Lung (tissue), 12 donors: ENCODE results near the gene RACGAP1. TPM values are rescaled to one million over a fixed set of nuclear protein-coding genes. Genes with fewer than 3 reads are reported as not detected.

Experiments
- ATAC-seq: fragments of 200-7000 bp; cut with Tn5 transposase; one replicate; pipeline ENCODE4 v1.9.1; 2020; ENCODE audit warnings: moderate number of reproducible peaks; ENCODE audit not compliant: insufficient read depth, low FRiP score
- DNase-seq, 3 donors: peaks; one replicate each; pipeline ENCODE4 v3.0.0-alpha.2; 2013 to 2017
- H3K27ac ChIP-seq, 2 donors: one replicate each; pipeline ENCODE4 v1.5.1; 2013; ENCODE audit warnings: mild to moderate bottlenecking in 2 of 2, moderate library complexity in 2 of 2, control low read depth in 1 of 2, inconsistent platforms in 1 of 2, low read depth in 1 of 2, low read length in 1 of 2
- H3K27me3 ChIP-seq, 3 donors: one replicate each; pipeline ENCODE4 v1.5.1; 2013; ENCODE audit warnings: low read length in 2 of 3; ENCODE audit not compliant: control insufficient read depth in 3 of 3, insufficient read depth in 3 of 3
- H3K36me3 ChIP-seq, 4 donors: one replicate each; pipeline ENCODE4 v1.5.1; 2013; ENCODE audit warnings: low read length in 4 of 4, mild to moderate bottlenecking in 1 of 4, moderate library complexity in 1 of 4; ENCODE audit not compliant: control insufficient read depth in 4 of 4, insufficient read depth in 4 of 4
- H3K4me1 ChIP-seq, 5 donors: one replicate each; pipeline ENCODE4 v1.5.1; 2013; ENCODE audit warnings: low read length in 5 of 5, mild to moderate bottlenecking in 2 of 5, moderate library complexity in 1 of 5; ENCODE audit not compliant: control insufficient read depth in 5 of 5, insufficient read depth in 5 of 5
- H3K4me3 ChIP-seq: one replicate; pipeline ENCODE4 v1.5.1; 2013; ENCODE audit warnings: mild to moderate bottlenecking, control low read depth, moderate library complexity
- H3K9ac ChIP-seq, 2 donors: one replicate each; pipeline ENCODE4 v1.5.1; 2013; ENCODE audit warnings: low read length in 2 of 2, control low read depth in 1 of 2; ENCODE audit not compliant: insufficient read depth in 1 of 2
- H3K9me3 ChIP-seq, 4 donors: one replicate each; pipeline ENCODE4 v1.5.1; 2013; ENCODE audit warnings: low read length in 3 of 4, mild to moderate bottlenecking in 1 of 4, moderate library complexity in 1 of 4; ENCODE audit not compliant: control insufficient read depth in 4 of 4, insufficient read depth in 3 of 4
- WGBS, 2 donors: extraction: QIAGEN DNeasy Blood & Tissue Kit; methylation state at CpG; one replicate each; pipeline ENCODE4 v1.1.7; 2013; 5-methylcytosine and 5-hydroxymethylcytosine counted together
- polyA plus RNA-seq, 2 donors: library from polyadenylated mRNA; stranded (reverse); fragments of 200-250 nt; gene quantifications; one replicate each; pipeline ENCODE4 v1.2.1, GENCODE V29; 2013
- total RNA-seq, 2 donors: library from RNA; depleted of rRNA in 1 of 2; stranded (reverse); fragments of >200 nt in 1 of 2; gene quantifications; one replicate each; pipeline ENCODE4 v1.2.1, GENCODE V29; 2014 to 2021
- TF ChIP-seq, protein P1 (sequence below): IDR thresholded peaks from 2 replicates; pipeline ENCODE4 v1.5.1; 2012; ENCODE audit warnings: mild to moderate bottlenecking; ENCODE audit errors: control extremely low read depth, extremely low read depth
- donor health status: control.
- donor health status: control.
- donor health status: Bipolar disorder and iron deficiency.
- donor health status: healthy.
- donor health status: DM: yes; HTN: yes; CAD: no.

Gene RACGAP1
- total and polyA plus RNA-seq, 4 donors = 3.8 to 26.8 (median 10.2) TPM

DNA sequence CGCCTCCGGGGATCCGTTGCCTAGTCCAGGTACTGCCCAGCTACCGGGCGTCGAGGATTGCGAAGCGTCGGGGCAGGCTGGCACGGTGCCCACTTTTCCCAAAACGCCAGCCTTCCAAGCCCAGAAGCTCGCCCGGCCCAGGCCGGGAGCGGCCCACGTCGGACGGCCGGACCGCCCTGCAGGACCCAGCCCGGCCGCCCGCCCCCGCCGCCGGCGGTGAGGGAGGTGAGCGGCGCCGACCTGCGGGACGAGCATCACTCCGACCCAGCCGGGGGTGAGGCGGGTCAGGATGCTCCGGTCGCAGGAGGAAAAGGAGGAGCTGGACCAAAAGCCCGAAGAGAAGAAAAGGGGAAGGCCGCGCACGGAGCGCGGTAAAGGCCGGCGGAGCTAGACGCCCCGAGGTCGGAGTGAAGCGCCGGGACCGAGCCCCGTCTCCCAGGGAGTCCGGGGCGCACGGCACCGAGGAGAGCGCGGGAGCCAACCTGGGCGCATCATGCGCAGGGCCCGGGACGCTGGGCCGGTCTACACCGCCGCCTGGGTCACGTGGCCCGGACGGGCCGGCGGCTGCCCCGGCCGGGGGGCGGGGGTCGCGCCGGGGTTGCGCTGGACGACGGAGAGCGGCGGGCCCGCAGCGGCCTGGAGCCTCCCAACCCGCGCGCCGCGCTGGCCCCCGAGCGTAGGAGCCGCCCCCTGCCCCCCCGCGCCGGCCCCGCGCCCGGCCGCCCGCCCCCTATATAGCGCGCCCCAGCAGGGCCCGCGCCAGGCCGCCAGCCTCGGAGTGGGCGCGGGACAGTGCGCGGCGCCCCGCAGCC lies 64.0 kb downstream of the RACGAP1 start, which contains the start of gene AQP5:
AQP5 (plus strand) TSS at position 762 of the 812 bp plus-strand sequence. CDS start 146 bp downstream, outside the sequence.
- no peak for DNase-seq
- Histone ChIP-seq H3K9me3 (peaks cover 0 to 2% (median 0%) of the 10 kb centered on the region in 4 donors), H3K36me3 (no peaks in the 10 kb centered on the region), H3K27ac (peak within 1 kb of the TSS in 1 of 2 donors; percentile 23), H3K4me1 (peaks cover 0 to 17% (median 5%) of the 10 kb centered on the region in 5 donors), H3K27me3 (peaks cover 0 to 34% (median 26%) of the 10 kb centered on the region in 3 donors), H3K9ac (no peak within 1 kb of the TSS), H3K4me3 (no peak within 1 kb of the TSS)
- WGBS, 2 donors = 4 to 6% methylated on average over 48 to 111 of the region's 111 CpGs
- TF ChIP-seq, protein P1, sequence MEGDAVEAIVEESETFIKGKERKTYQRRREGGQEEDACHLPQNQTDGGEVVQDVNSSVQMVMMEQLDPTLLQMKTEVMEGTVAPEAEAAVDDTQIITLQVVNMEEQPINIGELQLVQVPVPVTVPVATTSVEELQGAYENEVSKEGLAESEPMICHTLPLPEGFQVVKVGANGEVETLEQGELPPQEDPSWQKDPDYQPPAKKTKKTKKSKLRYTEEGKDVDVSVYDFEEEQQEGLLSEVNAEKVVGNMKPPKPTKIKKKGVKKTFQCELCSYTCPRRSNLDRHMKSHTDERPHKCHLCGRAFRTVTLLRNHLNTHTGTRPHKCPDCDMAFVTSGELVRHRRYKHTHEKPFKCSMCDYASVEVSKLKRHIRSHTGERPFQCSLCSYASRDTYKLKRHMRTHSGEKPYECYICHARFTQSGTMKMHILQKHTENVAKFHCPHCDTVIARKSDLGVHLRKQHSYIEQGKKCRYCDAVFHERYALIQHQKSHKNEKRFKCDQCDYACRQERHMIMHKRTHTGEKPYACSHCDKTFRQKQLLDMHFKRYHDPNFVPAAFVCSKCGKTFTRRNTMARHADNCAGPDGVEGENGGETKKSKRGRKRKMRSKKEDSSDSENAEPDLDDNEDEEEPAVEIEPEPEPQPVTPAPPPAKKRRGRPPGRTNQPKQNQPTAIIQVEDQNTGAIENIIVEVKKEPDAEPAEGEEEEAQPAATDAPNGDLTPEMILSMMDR = no peak
- ATAC-seq = no peak

DNA sequence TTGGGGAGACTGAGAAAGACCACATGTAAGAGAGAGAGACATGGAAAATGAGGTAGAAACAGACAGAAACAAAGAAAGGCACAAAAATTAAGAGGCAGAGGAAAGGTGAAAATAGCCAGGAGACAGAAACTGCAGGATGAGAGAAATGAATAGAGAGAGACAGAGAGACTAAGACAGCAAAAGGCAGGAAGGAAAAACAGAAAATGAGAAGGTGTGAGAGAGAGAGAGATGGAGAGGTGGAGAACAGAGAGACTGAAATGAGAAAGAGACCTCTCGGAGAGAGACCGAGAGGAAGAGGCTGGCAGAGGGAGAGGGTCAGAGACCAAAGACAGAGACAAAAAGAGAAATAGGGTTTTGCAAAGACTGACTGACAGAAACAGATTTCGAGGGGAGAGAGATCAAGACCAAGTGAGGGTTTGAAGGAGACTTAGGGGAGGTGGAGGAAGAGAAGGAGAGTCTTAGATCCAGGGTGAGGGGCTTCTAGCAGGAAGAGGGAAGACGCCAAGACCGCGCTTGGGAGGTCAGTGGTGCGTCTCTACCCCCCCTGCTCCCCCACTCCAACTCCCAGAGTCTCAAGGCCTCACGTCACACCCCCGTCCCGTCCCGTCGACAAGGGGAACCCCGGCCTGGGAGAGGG lies 64.7 kb downstream of the RACGAP1 start:
- DNase-seq (no peak), ATAC-seq (no peak)
- TF ChIP-seq, protein P1 = no peak
- Histone ChIP-seq H3K4me3 (no peak overlapping the region), H3K9me3 (peaks cover 0 to 2% (median 0%) of the 10 kb centered on the region in 4 donors), H3K27me3 (peaks cover 0 to 38% (median 31%) of the 10 kb centered on the region in 3 donors), H3K27ac (peak overlapping the region in 1 of 2 donors; percentile 61), H3K36me3 (no peaks in the 10 kb centered on the region), H3K4me1 (peaks cover 0 to 17% (median 5%) of the 10 kb centered on the region in 5 donors), H3K9ac (no peak overlapping the region)
- 25 to 44% methylated on average over 13 of the region's 13 CpGs for WGBS, 2 donors

DNA sequence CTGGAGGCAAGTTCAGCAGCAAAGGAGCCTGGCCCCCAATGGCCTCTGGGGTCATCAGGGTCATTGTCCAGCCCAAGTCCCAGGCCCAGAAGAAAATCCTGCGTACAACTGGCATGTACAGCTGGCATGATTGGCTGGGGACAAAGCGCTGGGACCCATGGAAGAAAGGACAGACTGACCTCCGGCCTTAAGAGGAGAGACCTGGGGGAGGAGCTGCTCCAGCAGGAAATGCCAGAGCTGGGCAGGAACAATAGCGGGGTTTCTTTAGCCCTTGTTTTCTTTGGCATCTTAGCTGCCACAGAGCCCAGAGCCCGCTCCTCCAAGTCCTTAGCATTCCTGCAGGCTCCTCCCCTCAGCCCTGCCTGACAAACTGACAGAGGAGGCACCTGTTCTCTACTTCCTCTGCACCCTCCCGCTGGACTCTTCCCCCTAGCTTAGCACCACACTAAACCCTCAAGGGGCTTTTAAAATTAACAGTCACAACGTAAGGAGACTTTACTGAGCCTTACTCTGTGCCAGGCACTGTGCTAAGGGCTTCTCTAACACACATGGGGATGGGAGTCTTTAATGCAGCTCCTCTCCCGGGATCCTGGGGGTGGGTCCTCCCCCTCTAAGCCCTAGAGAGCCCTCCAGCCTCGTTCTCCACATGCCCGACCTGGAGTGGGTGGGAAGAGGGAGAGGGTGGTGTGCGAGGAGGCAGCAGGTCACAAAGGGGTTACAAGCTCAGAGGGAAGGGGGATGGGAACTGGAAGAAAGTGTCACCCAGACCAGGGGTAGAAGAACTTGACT lies 65.4 kb downstream of the RACGAP1 start:
- Histone ChIP-seq H3K36me3 (no peaks in the 10 kb centered on the region), H3K27me3 (peaks cover 0 to 42% (median 32%) of the 10 kb centered on the region in 3 donors), H3K9me3 (peaks cover 0 to 2% (median 0%) of the 10 kb centered on the region in 4 donors), H3K4me3 (no peak overlapping the region), H3K27ac (peak overlapping the region in 1 of 2 donors; percentile 61), H3K9ac (no peak overlapping the region), H3K4me1 (peaks cover 0 to 21% (median 5%) of the 10 kb centered on the region in 5 donors)
- 16 to 23% methylated on average over 11 of the region's 11 CpGs for WGBS, 2 donors
- TF ChIP-seq, protein P1 = no peak
- DNase-seq = peak; percentile 56 to 74 (median 63)
- peak; percentile 31 for ATAC-seq
